HCT116 (cell line): ENCODE measurements around the gene SRCIN1. TPM values are rescaled to one million over a fixed set of nuclear protein-coding genes. Genes with fewer than 3 reads are reported as not detected.

ENCODE experiments used
- ATAC-seq: fragments of 200-7000 bp; cut with Tn5 transposase; 2 replicates; pipeline ENCODE4 v1.9.1; 2020; ENCODE audit warnings: mild to moderate bottlenecking, moderate library complexity
- BruUV-seq: library from RNA; stranded (reverse); fragments of 400-500 nt; replicated peaks from 2 replicates; lab custom pipeline; 2021; lab: Mats Ljungman, UMichigan
- CTCF ChIA-PET: fragments of 300-600 bp; sonication (Branson Sonifier 250); formaldehyde crosslinking; loops from one replicate; lab custom pipeline; 2021; ENCODE audit warnings: antibody characterized with exemption; lab: Charles Lee
- POLR2A ChIA-PET: fragments of 300-600, 350-600 bp; sonication (Branson Sonifier 250); formaldehyde crosslinking; loops from one replicate; lab custom pipeline; 2021; ENCODE audit warnings: antibody characterized with exemption; lab: Charles Lee
- RAD21 ChIA-PET, 2 experiments: fragments of 300-600 bp; sonication (Branson Sonifier 250); formaldehyde crosslinking; loops; one replicate each; lab custom pipeline; 2023; ENCODE audit warnings: low total read pairs in 2 of 2; ENCODE audit not compliant: uncharacterized antibody in 2 of 2, unreplicated experiment in 2 of 2, low non-redundant PET in 1 of 2; lab: Charles Lee
- DNase-seq: peaks from one replicate; pipeline ENCODE4 v3.0.0-alpha.2; 2010; ENCODE audit warnings: low read depth, low spot score
- H2AFZ ChIP-seq: fragments of 200-600 bp; shearing (Covaris generic), sonication (generic); 2 replicates; pipeline ENCODE4 v1.6.1; 2017; ENCODE audit warnings: low read depth, mixed run types, mixed read lengths, antibody characterized with exemption, low read length; ENCODE audit not compliant: poor library complexity, severe bottlenecking
- H3K27ac ChIP-seq: 2 replicates; pipeline ENCODE4 v1.5.1; 2012; ENCODE audit warnings: low read depth, low read length
- H3K27me3 ChIP-seq: fragments of 200-600 bp; sonication (generic); 2 replicates; pipeline ENCODE4 v1.6.1; 2016; ENCODE audit warnings: mixed run types, low read length, mixed read lengths; ENCODE audit not compliant: insufficient read depth
- H3K36me3 ChIP-seq, 2 experiments: fragments of 200-500 bp in 1 of 2; fragments of 200-600 bp in 1 of 2; sonication (Bioruptor generic) in 1 of 2; sonication (generic) in 1 of 2; 2 replicates each; pipeline versions ENCODE4 v1.5.1 to v1.6.1; 2014 to 2016; ENCODE audit warnings: low read length in 2 of 2, inconsistent platforms in 1 of 2, mixed read lengths in 1 of 2, mixed run types in 1 of 2; ENCODE audit not compliant: insufficient read depth in 2 of 2, control insufficient read depth in 1 of 2
- H3K4me1 ChIP-seq, 2 experiments: fragments of 200-600 bp in 1 of 2; sonication (generic) in 1 of 2; 2 replicates each; pipeline versions ENCODE4 v1.5.1 to v1.6.1; 2012 to 2017; ENCODE audit warnings: low read length in 2 of 2, inconsistent platforms in 1 of 2, mild to moderate bottlenecking in 1 of 2, mixed read lengths in 1 of 2, mixed run types in 1 of 2, moderate library complexity in 1 of 2; ENCODE audit not compliant: insufficient read depth in 2 of 2, control insufficient read depth in 1 of 2
- H3K4me2 ChIP-seq: fragments of 200-600 bp; sonication (generic); 2 replicates; pipeline ENCODE4 v1.6.1; 2017; ENCODE audit warnings: mixed run types, low read length, mixed read lengths
- H3K4me3 ChIP-seq, 2 experiments: fragments of 200-600 bp in 1 of 2; sonication (generic) in 1 of 2; replicated peaks in 1 of 2; 2 replicates each; pipeline ENCODE4 v1.5.1; 2011 to 2016; ENCODE audit warnings: low read length in 2 of 2, control low read depth in 1 of 2, low read depth in 1 of 2, mild to moderate bottlenecking in 1 of 2, mixed read lengths in 1 of 2, mixed run types in 1 of 2
- H3K79me2 ChIP-seq: fragments of 200-600 bp; sonication (generic); 2 replicates; pipeline ENCODE4 v1.6.1; 2017; ENCODE audit warnings: mild to moderate bottlenecking, mixed run types, low read length, moderate library complexity, mixed read lengths; ENCODE audit not compliant: insufficient read depth
- H3K9ac ChIP-seq: fragments of 200-600 bp; sonication (generic); 2 replicates; pipeline ENCODE4 v1.6.1; 2016; ENCODE audit warnings: low read length, mixed read lengths
- H3K9me2 ChIP-seq: fragments of 200-600 bp; sonication (generic), shearing (Covaris generic); 2 replicates; pipeline ENCODE4 v1.6.1; 2017; ENCODE audit warnings: mixed run types, mild to moderate bottlenecking, moderate library complexity; ENCODE audit not compliant: insufficient read depth
- H3K9me3 ChIP-seq, 2 experiments: fragments of 200-500 bp in 1 of 2; fragments of 200-600 bp in 1 of 2; sonication (Bioruptor generic) in 1 of 2; sonication (generic) in 1 of 2; 2 replicates each; pipeline ENCODE4 v1.6.1; 2014 to 2017; ENCODE audit warnings: low read length in 2 of 2, mixed read lengths in 2 of 2, inconsistent platforms in 1 of 2, low read depth in 1 of 2, mild to moderate bottlenecking in 1 of 2, mixed run types in 1 of 2, moderate library complexity in 1 of 2; ENCODE audit not compliant: control insufficient read depth in 1 of 2, insufficient read depth in 1 of 2
- H4K20me1 ChIP-seq: fragments of 200-600 bp; sonication (generic), shearing (Covaris generic); 2 replicates; pipeline ENCODE4 v1.6.1; 2017; ENCODE audit warnings: mixed run types, mild to moderate bottlenecking, moderate library complexity; ENCODE audit not compliant: insufficient read depth
- SIN3A ChIP-seq: IDR thresholded peaks from 2 replicates; pipeline ENCODE4 v1.6.1; 2012; ENCODE audit warnings: low read depth
- YY1 ChIP-seq: IDR thresholded peaks from 2 replicates; pipeline ENCODE4 v1.6.1; 2011; ENCODE audit warnings: low read length, low read depth, moderate library complexity, mild to moderate bottlenecking; ENCODE audit not compliant: insufficient replicate concordance; ENCODE audit errors: extremely low read depth
- intact Hi-C: fragments of 100-400 bp; cut with micrococcal nuclease; formaldehyde crosslinking; loops from 2 replicates; pipeline ENCODE4 v1.10.0; 2022
- total RNA-seq: library from RNA; stranded (reverse); gene quantifications from one replicate; pipeline ENCODE4 v1.2.1, GENCODE V29; 2021; ENCODE audit not compliant: unreplicated experiment
- TF ChIP-seq, protein P1 (sequence below), 3 experiments: fragments of 200-600 bp in 1 of 3; sonication (generic) in 1 of 3; IDR thresholded peaks in 2 of 3; conservative IDR thresholded peaks in 1 of 3; 2 replicates each; pipeline ENCODE4 v1.5.1; 2012 to 2017; ENCODE audit warnings: low read depth in 2 of 3, low read length in 2 of 3, antibody characterized with exemption in 1 of 3, borderline replicate concordance in 1 of 3, control low read depth in 1 of 3, mild to moderate bottlenecking in 1 of 3, mixed read lengths in 1 of 3, mixed run types in 1 of 3, moderate library complexity in 1 of 3; ENCODE audit not compliant: insufficient read depth in 1 of 3
- TF ChIP-seq, protein P2 (sequence below): IDR thresholded peaks from 2 replicates; pipeline ENCODE4 v1.6.1; 2012; ENCODE audit warnings: low read depth

The SRCIN1 gene
- total RNA-seq, 1 experiment from 2014 or later = 10.5 TPM

DNA sequence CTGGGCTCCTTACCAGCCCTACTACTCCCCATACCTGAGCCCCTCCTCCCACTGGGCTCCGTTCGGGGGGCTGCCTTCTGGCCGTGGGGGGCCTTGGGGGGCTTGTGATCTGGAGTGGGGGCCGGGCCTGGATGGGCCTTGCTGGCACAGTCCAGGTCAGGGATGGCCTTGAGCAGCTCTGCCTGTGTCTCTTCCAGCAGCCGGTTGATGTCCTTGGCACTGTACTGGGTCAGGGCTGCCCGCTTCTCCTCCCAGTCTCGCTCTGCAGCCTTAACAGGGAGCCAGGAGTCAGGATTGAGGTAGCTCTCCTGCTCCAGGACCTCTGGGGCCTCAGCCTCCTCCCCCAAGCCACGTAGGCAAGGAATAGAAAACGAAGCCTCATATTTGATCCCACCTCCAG, 54.6 kb downstream of the SRCIN1 start:
- Histone ChIP-seq H3K4me2 (no peak overlapping the region), H3K27me3 (no peaks in the 10 kb centered on the region), H3K9me3 (no peaks in the 10 kb centered on the region), H3K9me2 (no peaks in the 10 kb centered on the region), H3K27ac (no peak overlapping the region), H3K4me3 (no peak overlapping the region), H2AFZ (no peak overlapping the region), H3K4me1 (peaks cover 0 to 13% of the 10 kb centered on the region in 2 experiments; a peak in 1 of 4 replicates), H4K20me1 (no peaks in the 10 kb centered on the region), H3K9ac (no peak overlapping the region), H3K36me3 (no peaks in the 10 kb centered on the region), H3K79me2 (no peaks in the 10 kb centered on the region)
- ATAC-seq = no peak
- TF ChIP-seq SIN3A (no peak), YY1 (no peak)
- TF ChIP-seq, protein P1, sequence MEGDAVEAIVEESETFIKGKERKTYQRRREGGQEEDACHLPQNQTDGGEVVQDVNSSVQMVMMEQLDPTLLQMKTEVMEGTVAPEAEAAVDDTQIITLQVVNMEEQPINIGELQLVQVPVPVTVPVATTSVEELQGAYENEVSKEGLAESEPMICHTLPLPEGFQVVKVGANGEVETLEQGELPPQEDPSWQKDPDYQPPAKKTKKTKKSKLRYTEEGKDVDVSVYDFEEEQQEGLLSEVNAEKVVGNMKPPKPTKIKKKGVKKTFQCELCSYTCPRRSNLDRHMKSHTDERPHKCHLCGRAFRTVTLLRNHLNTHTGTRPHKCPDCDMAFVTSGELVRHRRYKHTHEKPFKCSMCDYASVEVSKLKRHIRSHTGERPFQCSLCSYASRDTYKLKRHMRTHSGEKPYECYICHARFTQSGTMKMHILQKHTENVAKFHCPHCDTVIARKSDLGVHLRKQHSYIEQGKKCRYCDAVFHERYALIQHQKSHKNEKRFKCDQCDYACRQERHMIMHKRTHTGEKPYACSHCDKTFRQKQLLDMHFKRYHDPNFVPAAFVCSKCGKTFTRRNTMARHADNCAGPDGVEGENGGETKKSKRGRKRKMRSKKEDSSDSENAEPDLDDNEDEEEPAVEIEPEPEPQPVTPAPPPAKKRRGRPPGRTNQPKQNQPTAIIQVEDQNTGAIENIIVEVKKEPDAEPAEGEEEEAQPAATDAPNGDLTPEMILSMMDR (IDR thresholded peaks at IDR 0.05 in 2 of 3, conservative IDR thresholded peaks at IDR 0.05 in 1 of 3; ENCODE audit: borderline replicate concordance in 1 of 3, insufficient read depth in 1 of 3, low read depth in 2 of 3, low read length in 2 of 3) = no peak
- TF ChIP-seq, protein P2, sequence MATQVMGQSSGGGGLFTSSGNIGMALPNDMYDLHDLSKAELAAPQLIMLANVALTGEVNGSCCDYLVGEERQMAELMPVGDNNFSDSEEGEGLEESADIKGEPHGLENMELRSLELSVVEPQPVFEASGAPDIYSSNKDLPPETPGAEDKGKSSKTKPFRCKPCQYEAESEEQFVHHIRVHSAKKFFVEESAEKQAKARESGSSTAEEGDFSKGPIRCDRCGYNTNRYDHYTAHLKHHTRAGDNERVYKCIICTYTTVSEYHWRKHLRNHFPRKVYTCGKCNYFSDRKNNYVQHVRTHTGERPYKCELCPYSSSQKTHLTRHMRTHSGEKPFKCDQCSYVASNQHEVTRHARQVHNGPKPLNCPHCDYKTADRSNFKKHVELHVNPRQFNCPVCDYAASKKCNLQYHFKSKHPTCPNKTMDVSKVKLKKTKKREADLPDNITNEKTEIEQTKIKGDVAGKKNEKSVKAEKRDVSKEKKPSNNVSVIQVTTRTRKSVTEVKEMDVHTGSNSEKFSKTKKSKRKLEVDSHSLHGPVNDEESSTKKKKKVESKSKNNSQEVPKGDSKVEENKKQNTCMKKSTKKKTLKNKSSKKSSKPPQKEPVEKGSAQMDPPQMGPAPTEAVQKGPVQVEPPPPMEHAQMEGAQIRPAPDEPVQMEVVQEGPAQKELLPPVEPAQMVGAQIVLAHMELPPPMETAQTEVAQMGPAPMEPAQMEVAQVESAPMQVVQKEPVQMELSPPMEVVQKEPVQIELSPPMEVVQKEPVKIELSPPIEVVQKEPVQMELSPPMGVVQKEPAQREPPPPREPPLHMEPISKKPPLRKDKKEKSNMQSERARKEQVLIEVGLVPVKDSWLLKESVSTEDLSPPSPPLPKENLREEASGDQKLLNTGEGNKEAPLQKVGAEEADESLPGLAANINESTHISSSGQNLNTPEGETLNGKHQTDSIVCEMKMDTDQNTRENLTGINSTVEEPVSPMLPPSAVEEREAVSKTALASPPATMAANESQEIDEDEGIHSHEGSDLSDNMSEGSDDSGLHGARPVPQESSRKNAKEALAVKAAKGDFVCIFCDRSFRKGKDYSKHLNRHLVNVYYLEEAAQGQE = no peak
- ChIA-PET POLR2A (no interaction called here), RAD21 (no interaction called here), CTCF (interaction anchor here (1.2 kb wide), 1 partner anchor 14 kb away, joined by 4 read pairs; no protein-coding TSS in a partner anchor)
- no peak for DNase-seq
- intact Hi-C loops = no loop called here
- no TSS peak for BruUV-seq
